DND-41 (cell line): ENCODE data around the gene CXXC1.

Experiments
- ATAC-seq: fragments of 200-7000 bp; cut with Tn5 transposase; 3 replicates; pipeline ENCODE4 v1.9.1; 2021; ENCODE audit warnings: low read depth; ENCODE audit not compliant: insufficient read depth
- DNase-seq: peaks from one replicate; pipeline ENCODE4 v3.0.0-alpha.2; 2020
- H2AFZ ChIP-seq: 2 replicates; pipeline ENCODE4 v1.6.0; 2012; ENCODE audit warnings: low read depth, low read length
- H3K27ac ChIP-seq: 2 replicates; pipeline ENCODE4 v1.5.1; 2012; ENCODE audit warnings: low read length, inconsistent platforms
- H3K27me3 ChIP-seq: fragments of 200-600 bp; sonication (generic); 2 replicates; pipeline ENCODE4 v1.6.0; 2012; ENCODE audit warnings: low read length, mild to moderate bottlenecking, inconsistent platforms; ENCODE audit not compliant: insufficient read depth, poor library complexity
- H3K36me3 ChIP-seq: 2 replicates; pipeline ENCODE4 v1.5.1; 2012; ENCODE audit warnings: low read length, inconsistent platforms; ENCODE audit not compliant: insufficient read depth
- H3K4me1 ChIP-seq: 2 replicates; pipeline ENCODE4 v1.5.1; 2012; ENCODE audit warnings: mild to moderate bottlenecking, low read length; ENCODE audit not compliant: insufficient read depth
- H3K4me2 ChIP-seq: 2 replicates; pipeline ENCODE4 v1.6.0; 2012; ENCODE audit warnings: mild to moderate bottlenecking, moderate library complexity, low read length, inconsistent platforms; ENCODE audit not compliant: insufficient read depth
- H3K4me3 ChIP-seq, 2 experiments: fragments of 200-600 bp in 1 of 2; shearing (Covaris generic) in 1 of 2; 2 replicates each; pipeline ENCODE4 v1.5.1; 2012 to 2016; ENCODE audit warnings: inconsistent platforms in 2 of 2, low read length in 2 of 2, mild to moderate bottlenecking in 2 of 2, low read depth in 1 of 2, moderate library complexity in 1 of 2
- H3K79me2 ChIP-seq: 2 replicates; pipeline ENCODE4 v1.6.0; 2012; ENCODE audit warnings: low read length, inconsistent platforms; ENCODE audit not compliant: insufficient read depth
- H3K9ac ChIP-seq: 2 replicates; pipeline ENCODE4 v1.6.0; 2012; ENCODE audit warnings: low read depth, mild to moderate bottlenecking, inconsistent platforms, low read length, moderate library complexity
- H3K9me3 ChIP-seq: 2 replicates; pipeline ENCODE4 v1.5.1; 2012; ENCODE audit warnings: low read length, moderate library complexity, mild to moderate bottlenecking, inconsistent platforms; ENCODE audit not compliant: insufficient read depth, severe bottlenecking
- H4K20me1 ChIP-seq: 2 replicates; pipeline ENCODE4 v1.6.0; 2012; ENCODE audit warnings: low read length; ENCODE audit not compliant: insufficient read depth
- CTCF ChIP-seq: IDR thresholded peaks from 2 replicates; pipeline ENCODE4 v1.5.1; 2012; ENCODE audit warnings: borderline replicate concordance, low read length, moderate library complexity, mild to moderate bottlenecking; ENCODE audit not compliant: poor library complexity, severe bottlenecking; ENCODE audit errors: extremely low read depth
- EZH2 ChIP-seq: IDR thresholded peaks from 3 replicates; pipeline ENCODE4 v1.6.1; 2012; ENCODE audit warnings: borderline replicate concordance, low read depth, mild to moderate bottlenecking, moderate library complexity, low read length, inconsistent platforms; ENCODE audit not compliant: severe bottlenecking

Gene CXXC1

DNA sequence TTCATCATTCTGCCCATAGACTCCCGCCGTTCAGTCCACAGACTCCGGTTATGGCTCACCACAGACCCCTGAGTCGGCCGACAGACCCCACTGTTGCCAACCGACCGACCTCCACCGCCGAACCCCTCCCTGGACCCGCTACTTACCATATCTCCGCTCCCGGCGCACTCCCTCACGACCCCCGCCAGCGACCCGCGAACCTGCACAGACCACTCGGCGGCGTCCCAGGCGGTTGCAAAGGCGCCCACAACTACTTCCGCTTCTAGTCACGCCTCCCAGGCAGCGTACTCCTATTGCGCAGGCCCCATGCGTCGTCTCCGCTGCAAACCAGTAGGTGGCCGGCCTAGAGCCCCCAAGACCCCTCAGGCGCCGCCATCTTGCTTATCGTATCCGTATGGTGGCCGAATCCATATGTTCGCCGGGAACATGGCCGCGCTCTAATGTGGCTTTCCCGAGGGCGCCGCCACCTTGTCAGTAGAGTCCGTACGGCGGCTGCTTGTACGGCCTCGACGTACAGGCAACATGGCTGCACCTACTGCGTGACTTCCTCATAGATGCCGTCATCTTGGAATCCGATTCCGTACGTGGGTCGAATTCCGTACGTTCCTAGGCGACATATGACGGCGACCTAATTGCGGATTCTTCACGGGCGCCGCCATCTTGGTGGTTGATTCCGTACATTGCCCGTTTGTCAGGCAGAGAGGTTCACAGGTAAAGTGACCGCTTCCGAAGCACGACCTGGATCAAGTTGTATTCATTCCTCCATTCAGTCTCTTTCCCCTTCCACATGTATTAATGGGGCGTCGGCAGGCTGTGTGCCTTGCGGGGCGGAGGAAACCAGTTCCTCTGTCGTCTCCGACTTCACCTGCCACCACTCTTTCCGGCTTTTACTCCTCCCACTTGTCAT lies at the start of gene CXXC1:
TSS of gene CXXC1 (minus strand) at position 252 of the 907 bp plus-strand sequence. CDS start at position 149, 103 bp downstream.
- H3K4me1 ChIP-seq = peaks cover 27% of the 10 kb centered on the region
- peak; percentile 60 for TF ChIP-seq CTCF
- no peak for TF ChIP-seq EZH2
- H3K9ac ChIP-seq = peak within 1 kb of the TSS; percentile 79
- ATAC-seq = peak; percentile 93
- DNase-seq = peak; percentile 98
- H3K4me2 ChIP-seq = peak within 1 kb of the TSS; percentile 76
- peaks cover 6% of the 10 kb centered on the region; the same call in 1 of the 2 replicates for H4K20me1 ChIP-seq
- H3K4me3 ChIP-seq = peak within 1 kb of the TSS; percentile 79 to 90
- H3K9me3 ChIP-seq = no peaks in the 10 kb centered on the region
- H3K27ac ChIP-seq = peak within 1 kb of the TSS; percentile 84
- H3K36me3 ChIP-seq = peaks cover 40% of the 10 kb centered on the region
- H2AFZ ChIP-seq = peak within 1 kb of the TSS; percentile 95
- no peaks in the 10 kb centered on the region for H3K27me3 ChIP-seq
- H3K79me2 ChIP-seq = peaks cover 31% of the 10 kb centered on the region

DNA sequence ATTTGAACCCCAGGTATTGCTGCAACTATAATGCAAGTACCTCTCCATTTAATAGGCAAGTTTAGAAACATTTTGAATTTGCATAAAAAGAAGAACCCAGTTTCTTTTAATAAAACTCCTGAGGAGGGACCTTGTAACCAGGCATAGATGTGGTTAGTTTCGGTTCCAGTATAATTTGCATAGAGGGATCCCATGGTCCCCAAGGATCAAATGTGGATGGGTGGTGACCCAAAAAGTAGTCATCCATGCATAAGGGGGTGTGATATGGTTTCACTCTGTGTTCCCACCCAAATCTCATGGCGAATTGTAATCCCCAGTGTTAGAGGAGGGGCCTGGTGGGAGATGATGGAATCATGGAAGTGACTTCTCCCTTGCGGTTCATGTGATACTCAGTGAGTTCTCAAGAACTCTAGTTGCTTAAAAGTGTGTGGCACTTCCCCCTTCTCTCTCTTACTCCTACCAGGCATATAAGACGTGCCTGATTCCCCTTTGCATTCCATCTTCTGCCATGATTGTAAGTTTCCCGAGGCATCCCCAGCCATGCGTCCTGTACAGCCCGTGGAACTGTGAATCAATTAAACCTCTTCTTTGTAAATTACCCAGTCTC lies 47.2 kb upstream of the CXXC1 start:
- no peaks in the 10 kb centered on the region for H3K9me3 ChIP-seq
- no peak overlapping the region for H3K27ac ChIP-seq
- peaks cover 24% of the 10 kb centered on the region for H3K27me3 ChIP-seq
- no peak overlapping the region for H3K9ac ChIP-seq
- H3K79me2 ChIP-seq = no peaks in the 10 kb centered on the region
- H3K4me2 ChIP-seq = no peak overlapping the region
- TF ChIP-seq CTCF = no peak
- TF ChIP-seq EZH2 = no peak
- no peaks in the 10 kb centered on the region for H3K4me1 ChIP-seq
- H2AFZ ChIP-seq = no peak overlapping the region
- no peaks in the 10 kb centered on the region for H3K36me3 ChIP-seq
- no peaks in the 10 kb centered on the region for H4K20me1 ChIP-seq
- DNase-seq (no peak), ATAC-seq (no peak)
- H3K4me3 ChIP-seq = no peak overlapping the region

GRCh38 chr18:50331691-50332090 lies 44.2 kb upstream of the CXXC1 start:
- Histone ChIP-seq H3K36me3 (no peaks in the 10 kb centered on the region), H4K20me1 (no peaks in the 10 kb centered on the region), H3K27me3 (peaks cover 13% of the 10 kb centered on the region), H3K4me2 (no peak overlapping the region), H2AFZ (no peak overlapping the region), H3K27ac (no peak overlapping the region), H3K9me3 (no peaks in the 10 kb centered on the region), H3K79me2 (no peaks in the 10 kb centered on the region), H3K4me1 (no peaks in the 10 kb centered on the region), H3K9ac (no peak overlapping the region), H3K4me3 (no peak overlapping the region)
- no peak for DNase-seq
- no peak for TF ChIP-seq CTCF
- no peak for ATAC-seq
